Kasumi-1 (cell line): ENCODE measurements around the gene AKAP9.
"Not testable (repeated sequence)": the region's sequence is repeated elsewhere in the genome, so short reads cannot be mapped to it uniquely, and the experiment has no call there.

ENCODE experiments used
- DNase-seq, 2 experiments: peaks; one replicate each; lab custom pipeline; 2025; lab: John Stamatoyannopoulos, UW

Gene AKAP9

GRCh38 chr7:91945476-91945875 lies 4.8 kb downstream of the AKAP9 start:
- DNase-seq: peak in 1 of 2 experiments; percentile 23

- DNase-seq: peak; percentile 39 to 40
These were observed 5.9 kb downstream of the AKAP9 start for GRCh38 chr7:91946549-91946948.

GRCh38 chr7:91947948-91948347 lies 7.3 kb downstream of the AKAP9 start:
- no peak for DNase-seq

GRCh38 chr7:91949221-91950009 lies 8.8 kb downstream of the AKAP9 start:
- DNase-seq: no peak

- peak; percentile 10 to 38 for DNase-seq
These were observed 13.0 kb downstream of the AKAP9 start for GRCh38 chr7:91953618-91954017.

GRCh38 chr7:91956464-91956863 lies 15.8 kb downstream of the AKAP9 start:
- DNase-seq: not testable (repeated sequence)

GRCh38 chr7:91957232-91957631 lies 16.6 kb downstream of the AKAP9 start:
- DNase-seq: no peak

GRCh38 chr7:91957823-91958222 lies 17.2 kb downstream of the AKAP9 start:
- no peak for DNase-seq

- DNase-seq: no peak
These were observed 18.4 kb downstream of the AKAP9 start for GRCh38 chr7:91959023-91959422.

GRCh38 chr7:91961816-91962215 lies 21.2 kb downstream of the AKAP9 start:
- DNase-seq: no peak

GRCh38 chr7:91962419-91962818 lies 21.8 kb downstream of the AKAP9 start:
- DNase-seq: no peak

GRCh38 chr7:91967513-91967912 lies 26.9 kb downstream of the AKAP9 start:
- DNase-seq: not testable (repeated sequence)

- DNase-seq: no peak
These were observed 33.0 kb downstream of the AKAP9 start for GRCh38 chr7:91973639-91974038.

GRCh38 chr7:91974066-91974465 lies 33.4 kb downstream of the AKAP9 start:
- DNase-seq: no peak

- DNase-seq: no peak
These were observed 36.1 kb downstream of the AKAP9 start for GRCh38 chr7:91976743-91977142.

GRCh38 chr7:91979590-91979989 lies 38.9 kb downstream of the AKAP9 start:
- no peak for DNase-seq

GRCh38 chr7:91982352-91982751 lies 41.7 kb downstream of the AKAP9 start:
- DNase-seq: not testable (repeated sequence)

- no peak for DNase-seq
These were observed 47.6 kb downstream of the AKAP9 start for GRCh38 chr7:91988213-91988612.

GRCh38 chr7:91993976-91994375 lies 53.3 kb downstream of the AKAP9 start:
- no peak for DNase-seq

GRCh38 chr7:91995391-91996105 lies 54.9 kb downstream of the AKAP9 start:
- no peak for DNase-seq

GRCh38 chr7:91999631-92000565 lies 59.2 kb downstream of the AKAP9 start:
- DNase-seq: no peak

- DNase-seq: no peak
These were observed 62.1 kb downstream of the AKAP9 start for GRCh38 chr7:92002720-92003119.
